NCI-H524 treated with DMSO at 0.1 percent for 48 hours (cell line): ENCODE results near the gene HERC2.
A peak's percentile ranks its signal among the peaks of the same experiment; 100 is the strongest.
"Not testable (repeated sequence)": the region's sequence is repeated elsewhere in the genome, so short reads cannot be mapped to it uniquely, and the experiment has no call there.

Source experiments
- DNase-seq: peaks from one replicate; lab custom pipeline; 2025; lab: John Stamatoyannopoulos, UW

HERC2 gene

DNA sequence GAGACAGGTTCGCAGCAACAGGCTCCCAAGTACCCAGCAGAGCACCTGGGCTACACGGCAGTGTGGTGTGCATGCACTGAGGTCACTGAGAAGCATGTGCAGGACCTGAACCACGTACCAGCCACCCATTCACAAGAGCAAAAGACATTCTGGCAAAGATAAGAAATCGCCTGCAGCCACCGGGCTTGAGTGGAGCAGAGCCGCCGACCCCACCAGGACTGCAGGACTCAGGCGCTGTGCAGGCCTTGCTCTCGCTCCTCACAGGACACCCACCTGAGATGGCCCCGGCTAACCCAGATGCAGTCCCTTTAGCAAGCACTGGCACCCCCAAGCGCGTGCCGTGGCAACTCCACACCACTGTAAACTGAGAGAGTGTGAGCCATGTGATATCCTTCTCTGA is 190.6 kb downstream of the HERC2 start:
- no peak for DNase-seq

DNA sequence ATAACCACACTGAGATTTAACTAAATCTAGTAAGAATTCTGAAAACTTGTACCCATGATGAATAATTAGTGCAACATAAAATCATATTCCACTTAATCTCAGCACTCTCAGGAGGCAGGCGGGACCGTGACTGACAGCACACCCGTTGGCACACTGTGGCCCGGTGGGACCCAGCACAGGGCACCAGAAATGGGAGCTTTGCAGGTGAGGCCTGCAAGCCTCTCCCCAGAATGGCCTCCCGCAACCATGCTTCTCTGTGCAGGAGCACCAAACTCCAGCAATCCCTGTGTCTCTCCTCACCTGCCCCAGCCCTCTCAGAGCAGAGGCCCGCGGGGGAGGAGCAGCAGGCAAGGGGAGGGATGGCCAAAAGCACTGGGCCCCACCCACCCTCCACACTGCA is 191.3 kb downstream of the HERC2 start:
- no peak for DNase-seq

DNA sequence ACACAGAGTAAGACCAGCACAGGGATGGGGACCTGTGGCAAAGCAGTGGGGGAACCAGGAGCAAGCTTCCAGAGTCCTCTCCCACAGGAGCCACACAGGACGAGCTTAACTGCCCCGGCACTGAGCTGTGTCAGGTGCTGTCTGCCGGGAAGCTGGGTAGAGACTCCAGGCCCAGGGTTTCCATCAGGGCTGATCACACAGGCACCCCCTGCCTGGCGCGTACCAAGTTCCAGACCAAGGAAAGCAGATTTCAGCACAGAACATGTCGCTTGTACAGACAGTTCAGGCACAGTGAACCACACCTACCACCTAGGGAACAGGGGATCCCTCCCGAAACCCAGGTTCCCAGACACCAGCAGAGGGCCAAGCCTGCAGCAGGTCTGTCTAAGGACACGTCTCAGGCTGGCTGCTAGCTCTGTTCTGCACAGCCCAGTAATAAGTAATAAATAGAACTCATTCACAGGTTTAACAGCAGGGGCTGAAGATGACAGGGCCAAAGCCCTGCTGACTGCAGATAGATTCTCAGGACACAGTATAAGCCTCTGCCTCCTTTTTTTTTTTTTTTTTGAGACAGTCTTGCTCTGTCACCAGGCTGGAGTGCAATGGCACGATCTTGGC is 192.6 kb downstream of the HERC2 start:
- no peak for DNase-seq

DNA sequence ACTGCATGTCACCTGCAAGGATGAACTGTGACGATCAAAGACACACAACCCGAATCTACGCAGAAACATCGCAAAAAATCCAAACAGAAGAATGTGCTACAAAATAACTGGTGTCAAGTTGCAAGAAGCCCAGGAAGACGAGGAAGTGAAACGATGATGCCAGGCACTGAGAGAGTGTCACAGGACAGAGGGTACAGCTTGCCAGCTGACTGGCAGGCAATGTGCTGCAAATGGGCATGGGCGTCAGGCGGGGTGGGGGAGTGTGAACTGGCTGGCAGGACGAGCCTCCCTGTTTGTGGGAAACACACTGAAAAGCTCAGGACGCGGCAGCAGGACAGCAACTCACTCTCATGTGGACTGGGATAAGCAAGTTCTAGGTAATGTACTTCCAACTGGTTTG is 193.9 kb downstream of the HERC2 start:
- no peak for DNase-seq

DNA sequence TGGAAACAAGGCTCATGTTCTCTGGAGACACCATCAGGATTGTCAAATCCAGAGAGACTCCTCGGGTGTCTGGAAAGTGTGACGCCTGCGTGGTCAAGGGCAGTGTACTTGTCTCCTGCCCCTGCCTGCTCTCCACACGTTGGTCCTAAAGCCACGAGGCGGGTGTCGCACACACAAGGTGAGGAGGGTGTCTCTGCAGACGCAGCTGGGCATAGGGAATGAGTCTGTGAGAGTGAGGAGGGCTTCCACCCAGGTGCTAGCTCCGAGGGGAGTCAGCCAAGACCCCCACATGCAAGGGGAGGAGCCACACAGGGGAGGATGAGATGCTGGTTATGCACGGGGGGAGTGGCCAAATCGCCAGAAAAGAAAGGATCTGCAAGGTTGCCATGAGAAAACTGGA is 194.9 kb downstream of the HERC2 start:
- no peak for DNase-seq

DNA sequence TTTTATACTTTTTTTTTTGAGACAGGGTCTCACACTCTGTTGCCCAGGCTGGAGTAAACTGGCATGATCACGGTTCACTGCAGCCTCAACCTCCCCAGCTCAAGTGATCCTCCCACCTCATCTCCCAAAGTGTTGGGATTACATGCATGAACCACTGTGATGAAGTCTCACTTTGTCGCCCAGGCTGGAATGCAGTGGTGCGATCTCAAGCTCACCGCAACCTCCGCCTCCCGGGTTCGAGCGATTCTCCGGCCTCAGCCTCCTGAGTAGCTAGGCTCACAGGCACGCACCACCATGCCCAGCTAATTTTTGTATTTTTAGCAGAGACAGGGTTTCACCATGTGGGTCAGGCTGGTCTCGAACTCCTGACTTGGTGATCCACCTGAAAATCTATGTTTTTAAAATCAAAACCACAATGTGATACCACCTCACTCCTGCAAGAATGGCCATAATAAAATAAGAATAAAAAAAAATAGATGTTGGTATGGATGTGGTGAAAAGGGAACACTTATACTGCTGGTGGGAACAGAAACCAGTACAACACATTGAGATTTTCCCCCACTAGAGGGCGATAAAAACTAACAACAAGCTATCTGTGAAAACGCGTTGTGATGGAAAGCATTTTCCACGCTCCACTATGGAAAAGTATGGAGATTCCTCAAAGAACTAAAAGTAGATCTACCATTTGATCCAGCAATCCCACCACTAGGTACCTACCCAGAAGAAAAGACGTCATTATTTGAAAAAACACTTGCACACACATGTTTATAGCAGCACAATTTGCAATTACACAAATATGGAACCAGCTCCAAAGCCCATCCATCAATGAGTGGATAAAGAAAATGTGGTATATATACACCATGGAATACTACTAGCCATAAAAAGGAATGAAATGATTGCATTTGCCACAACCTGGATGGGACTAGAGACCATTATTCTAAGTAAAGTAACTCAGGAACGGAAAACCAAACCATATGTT is 196.0 kb downstream of the HERC2 start:
- no peak for DNase-seq

DNA sequence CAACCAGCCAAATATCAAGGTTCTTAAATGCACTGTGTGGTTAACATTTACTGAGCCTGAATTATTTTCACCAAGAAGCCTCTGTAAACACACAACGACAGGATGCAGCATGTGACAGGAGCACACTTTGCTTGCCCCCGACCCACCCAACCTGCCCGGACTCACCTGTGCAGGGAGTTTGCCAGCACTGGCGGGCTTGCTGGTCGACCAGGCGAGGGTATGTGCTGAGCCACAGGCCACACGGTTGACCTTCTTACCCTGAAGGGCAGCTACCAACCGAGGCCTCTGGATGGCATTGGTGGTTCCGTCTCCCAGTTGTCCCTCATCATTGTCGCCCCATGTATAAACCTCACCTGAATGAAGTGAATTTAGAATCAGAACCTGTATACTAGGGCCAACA is 197.1 kb downstream of the HERC2 start:
- no peak for DNase-seq

DNA sequence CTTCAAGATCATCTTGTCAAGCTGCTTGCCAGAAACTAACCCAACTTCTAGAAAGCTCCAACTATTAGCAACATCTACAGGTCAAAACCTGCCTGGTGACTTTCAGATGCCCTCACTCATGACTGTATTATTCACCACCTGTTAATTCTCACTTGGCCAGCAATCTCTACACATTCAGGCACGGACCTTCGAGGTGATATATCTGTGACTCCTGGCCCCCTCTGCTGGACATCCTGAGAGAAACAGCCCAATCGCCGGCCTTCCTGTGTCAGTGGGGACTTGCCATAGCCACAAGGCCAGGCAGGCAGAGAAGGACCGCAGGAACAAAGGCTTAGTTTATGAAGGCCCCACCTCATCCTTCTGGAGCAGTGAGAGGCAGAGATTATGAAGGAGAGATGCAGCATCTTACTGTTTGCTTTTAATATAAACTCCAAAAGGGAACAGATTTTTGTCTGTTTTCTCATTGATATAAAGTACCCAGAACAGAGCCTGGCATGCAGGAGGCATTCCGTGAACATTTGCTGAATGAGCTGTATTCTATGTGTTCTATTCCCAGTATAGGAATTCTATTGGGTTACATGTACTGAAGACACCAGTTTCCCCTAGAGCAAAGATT is 198.5 kb downstream of the HERC2 start:
- DNase-seq = peak; percentile 41

DNA sequence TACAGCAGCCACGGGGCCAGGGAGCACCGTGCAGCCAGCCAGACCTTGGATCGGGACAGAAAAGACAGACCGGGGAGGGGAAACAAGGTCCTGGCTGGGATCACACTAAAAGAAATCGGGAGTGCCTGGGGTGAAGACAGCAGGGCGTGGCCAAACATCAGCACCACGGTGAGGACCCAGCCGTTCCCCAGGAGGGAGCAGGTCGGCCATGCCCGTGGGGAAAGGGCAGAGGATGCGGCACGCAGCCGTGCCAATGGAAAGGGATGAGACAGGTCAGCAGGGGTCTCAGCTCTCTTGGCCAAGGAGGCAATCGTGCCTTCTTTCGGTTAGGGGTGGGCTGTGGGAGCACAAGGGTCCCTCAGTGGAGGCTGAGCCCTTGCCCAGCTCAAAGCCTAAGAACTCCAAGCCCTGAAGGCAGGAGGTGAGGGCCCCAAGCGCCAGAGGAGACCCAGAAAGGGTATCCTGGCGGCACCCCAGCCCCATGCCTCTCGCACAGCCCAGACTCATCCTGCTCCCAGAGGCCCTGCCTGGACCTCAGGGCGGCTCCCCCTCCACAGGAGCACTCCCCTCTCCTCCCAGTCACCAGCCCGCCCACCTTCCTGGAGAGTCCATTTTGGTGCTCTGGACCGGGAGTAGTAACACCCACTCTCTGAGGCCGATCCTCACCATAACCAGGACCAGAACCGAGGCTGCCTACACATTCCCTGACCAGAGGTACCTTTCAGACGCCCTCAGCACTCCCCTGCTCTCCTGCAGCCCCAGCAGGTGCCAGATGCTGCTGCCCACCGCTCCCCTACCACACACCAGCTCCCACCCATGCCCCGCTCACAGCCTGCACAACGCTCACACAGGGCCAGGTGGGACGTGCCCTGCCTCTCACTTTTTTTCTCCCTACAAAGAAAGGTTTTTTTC is 199.7 kb downstream of the HERC2 start:
- no peak for DNase-seq

DNA sequence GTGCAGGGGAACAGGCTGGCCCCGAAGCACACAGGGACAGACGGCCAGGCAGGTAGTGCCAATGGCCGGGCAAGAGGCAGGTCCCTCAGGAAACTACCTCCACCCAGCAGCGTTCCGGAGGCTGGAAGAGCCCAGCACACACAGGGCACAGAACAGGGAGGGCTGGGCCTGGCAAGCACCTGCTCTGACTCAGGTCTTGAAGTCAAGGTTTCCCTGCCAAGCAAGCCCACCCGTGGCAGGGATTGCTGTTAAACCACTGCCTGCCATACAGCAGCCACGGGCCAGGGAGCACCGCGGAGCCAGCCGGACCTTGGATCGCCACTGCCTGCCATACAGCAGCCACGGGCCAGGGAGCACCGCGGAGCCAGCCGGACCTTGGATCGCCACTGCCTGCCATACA is 200.4 kb downstream of the HERC2 start:
- not testable (repeated sequence) for DNase-seq

DNA sequence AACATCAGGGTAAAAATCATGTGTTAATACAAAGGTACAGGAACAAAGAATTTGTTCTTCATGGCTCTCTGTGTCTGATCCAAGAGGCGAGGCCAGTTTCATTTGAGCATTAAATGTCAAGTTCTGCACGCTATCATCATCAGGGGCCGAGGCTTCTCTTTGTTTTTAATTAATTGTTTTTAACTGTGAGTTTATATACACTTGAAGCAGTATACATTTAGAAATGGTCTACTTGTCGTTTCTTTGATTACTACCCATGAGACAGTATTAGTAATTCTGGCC is 201.7 kb downstream of the HERC2 start:
- DNase-seq = no peak

DNA sequence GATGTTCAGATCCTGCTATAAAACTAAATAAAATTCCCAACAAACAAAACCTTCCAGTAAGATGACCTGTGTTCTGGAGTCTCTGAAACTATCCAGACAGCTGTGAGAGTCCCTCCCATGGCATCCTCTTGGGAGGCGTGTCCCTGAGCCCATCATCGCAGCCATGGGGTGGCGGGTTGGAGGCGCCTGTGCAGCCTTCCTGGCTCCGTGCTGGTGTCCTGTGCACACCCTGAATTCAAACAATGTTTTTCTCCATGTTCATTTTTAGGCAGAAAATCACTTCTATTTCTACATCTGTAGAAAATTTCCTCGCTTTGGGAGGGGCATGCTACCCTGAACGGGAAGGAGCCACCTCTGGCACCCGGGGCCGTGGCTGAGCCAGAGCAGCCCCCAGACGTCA is 203.4 kb downstream of the HERC2 start:
- DNase-seq = no peak

DNA sequence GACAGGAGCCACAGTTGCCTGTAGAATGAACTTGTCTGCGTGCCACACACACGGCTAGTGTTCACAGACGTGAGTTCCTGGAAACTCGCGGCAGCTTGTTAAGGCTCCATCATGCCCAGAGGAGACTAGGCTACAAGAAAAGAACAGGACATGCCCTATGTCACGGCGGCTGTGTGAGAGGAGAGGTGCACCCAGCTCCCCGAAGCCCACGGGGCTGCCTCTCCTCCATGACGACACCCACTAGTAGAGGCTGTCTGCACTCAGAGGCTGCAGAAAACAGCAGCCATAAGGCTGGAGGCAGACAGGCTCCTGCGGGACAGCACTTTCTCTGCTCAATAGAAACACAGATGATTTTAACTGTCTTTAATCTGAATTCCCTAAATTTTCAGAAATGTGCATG is 203.9 kb downstream of the HERC2 start:
- no peak for DNase-seq

DNA sequence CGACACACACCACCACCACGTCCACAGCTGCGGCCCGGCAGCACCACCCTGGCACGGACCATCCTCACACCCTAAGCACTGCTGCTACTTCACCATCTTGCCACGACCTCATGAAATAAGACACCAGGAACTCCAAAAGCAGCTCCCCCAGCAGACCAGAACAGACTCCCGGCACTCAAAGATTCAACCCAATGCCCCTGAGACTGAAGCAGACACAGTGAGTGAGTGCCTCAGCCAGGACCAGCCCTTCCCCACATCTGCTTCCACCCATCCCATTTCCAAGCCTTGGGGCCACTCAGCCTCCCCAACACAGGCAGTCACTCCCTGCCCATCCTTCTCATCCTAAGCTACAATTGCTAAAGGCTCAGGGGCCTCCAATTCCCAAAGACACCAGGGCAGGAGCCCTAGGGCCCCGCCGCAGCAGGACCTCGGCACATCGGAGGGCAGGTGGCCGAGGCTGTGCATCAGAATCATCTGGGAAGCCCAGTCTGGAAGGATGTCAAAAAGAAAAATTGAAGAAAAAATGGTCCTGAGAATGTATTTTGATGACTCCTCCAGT is 204.5 kb downstream of the HERC2 start:
- no peak for DNase-seq

DNA sequence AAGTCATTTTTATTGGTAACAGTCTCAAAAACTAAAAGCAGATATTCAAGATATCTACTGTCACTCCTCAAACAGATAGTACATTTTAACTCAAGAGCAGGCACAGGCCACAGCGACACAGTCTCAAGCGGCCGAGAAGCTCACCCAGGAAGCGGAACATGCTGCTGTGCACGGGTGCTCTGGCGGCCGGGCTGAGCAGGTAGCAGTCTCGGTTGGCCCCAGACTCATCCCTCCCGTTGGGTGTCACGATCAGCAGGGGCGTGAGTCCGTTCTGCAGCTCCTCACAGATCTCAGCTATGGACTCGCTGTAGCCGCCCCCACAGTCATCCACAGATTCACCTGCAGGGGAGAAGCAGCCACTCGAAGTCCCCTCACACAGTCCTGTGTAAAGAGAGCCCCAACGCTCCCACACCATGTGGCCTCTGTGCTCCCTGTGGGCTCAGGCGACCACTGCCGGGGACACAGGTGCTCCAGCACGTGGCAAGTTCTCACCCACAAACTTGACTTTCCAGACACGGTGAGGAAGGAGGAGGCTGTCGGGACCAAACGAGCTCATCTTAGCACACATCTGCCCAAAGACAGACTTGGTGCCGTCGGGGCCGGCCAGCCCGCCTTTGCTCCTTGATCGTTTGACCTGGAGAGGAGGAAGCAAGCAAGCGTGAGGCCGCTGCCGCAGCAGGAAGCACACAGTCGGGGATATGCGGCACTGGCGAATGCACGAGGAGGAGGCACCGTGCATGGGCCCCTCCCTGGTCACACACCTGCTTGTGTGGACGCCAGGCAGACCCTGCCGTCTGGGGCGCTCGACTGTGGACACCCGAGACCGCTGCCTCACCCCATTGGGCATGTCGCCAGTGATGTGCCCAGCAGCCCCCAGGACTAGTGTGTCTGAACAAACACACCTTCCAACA is 205.2 kb downstream of the HERC2 start:
- no peak for DNase-seq

DNA sequence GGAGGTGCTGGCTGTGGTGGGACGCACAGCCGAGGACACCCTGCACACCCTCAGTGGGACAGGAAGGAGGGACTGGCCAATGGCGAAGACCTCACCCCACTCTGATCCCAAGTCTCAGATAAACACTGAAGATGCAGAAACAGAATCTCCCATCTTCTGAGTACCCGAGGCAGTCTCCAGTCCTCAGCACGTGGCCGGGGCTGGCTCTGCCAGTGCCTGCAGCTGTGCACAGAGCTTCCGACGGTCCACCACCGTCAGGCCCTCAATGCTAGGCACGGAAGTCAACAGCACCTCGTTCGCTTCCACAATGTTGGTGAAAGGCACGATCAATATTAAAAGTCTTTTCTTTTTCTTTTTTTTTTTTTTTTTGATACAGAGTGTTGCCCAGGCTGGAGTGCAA is 206.1 kb downstream of the HERC2 start:
- DNase-seq = no peak

DNA sequence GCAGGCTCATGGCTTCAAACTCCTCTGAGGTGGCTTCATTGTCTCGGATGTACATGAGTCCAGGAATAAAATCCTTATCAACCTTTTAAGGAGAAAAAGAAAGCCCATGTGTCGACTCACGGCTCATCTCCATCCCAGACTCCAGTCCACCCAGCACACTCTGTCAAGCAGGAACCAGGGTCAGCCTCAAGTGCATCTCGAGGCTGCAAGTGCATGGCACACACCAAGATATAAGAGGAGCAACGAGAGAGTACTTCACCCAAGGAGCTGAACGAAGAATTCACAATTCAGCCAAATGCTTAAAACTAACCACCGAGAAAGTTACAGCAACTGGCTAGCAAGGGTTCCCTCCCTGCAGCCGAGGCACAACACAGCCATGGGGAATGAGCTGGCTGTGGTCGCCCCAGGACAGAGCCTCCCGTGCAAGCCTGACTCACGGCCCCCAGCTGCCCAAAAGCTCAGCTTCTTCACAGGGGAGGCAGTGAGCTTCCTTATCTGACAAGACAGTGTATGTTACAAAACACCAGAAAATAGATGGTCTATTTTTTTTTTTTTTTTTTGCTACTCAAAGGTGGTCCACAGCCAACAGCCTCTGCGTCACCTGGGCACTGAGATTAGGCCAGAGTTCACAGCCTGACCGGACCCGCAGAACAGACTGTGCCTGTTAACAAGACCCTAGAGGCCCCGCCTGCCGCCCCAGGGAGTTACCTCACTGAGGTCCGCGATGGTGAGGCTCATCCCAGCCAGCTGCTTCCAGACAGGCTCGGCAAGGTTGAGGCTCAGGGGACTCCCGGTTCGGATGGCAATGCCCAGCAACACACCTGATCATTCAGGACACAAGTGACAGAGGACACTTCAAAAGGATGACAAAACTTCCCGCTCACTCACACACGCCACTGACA is 207.0 kb downstream of the HERC2 start:
- DNase-seq = no peak

DNA sequence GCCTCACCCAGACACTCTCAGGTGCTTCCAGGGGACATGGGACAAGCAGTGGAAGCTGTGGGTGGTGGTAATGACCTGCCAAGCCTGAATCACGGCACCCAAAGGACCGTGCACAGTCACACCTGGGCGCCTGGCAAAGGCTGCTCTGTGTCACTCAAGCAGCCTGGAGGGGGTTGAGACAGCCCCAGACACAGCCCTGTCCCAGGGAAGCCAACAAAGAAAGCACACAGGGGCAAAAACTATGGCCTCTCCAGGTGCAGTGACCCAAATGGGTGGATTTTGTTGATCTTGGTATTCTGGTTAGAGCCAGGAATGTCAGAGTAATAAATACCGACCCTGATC is 207.9 kb downstream of the HERC2 start:
- no peak for DNase-seq

DNA sequence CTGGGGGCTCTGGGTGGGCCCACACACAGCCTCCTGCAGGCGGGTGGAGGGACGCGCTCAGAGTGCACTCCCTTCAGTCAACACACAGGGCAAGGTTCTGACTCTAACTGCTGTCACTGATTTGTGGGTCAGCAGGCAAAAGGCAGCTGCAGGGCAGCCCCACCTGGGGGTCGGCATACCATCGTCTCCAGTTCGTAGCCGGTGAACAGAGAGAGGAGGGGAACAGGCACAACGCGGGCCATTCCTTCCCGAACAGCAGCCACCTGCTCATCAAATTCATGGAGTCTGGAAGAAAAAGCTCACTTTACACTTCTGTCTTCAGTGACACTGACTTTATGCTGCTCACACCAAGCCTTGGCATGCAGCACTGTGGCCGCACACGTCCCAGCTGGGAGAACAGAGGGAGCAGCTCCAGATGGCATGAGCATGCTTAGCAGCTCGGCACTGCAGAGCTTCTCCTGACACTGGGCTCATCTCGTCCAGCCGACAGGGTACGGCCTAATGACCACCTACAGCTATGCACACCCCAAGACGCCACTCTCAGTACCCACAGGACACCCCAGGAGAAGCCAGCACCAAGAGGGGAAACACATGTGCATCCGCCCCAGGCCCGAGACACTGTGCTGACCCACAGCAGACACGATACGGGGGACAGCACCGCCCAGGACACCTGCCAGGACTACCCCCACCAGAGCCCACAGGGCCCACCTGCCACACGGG is 208.4 kb downstream of the HERC2 start:
- no peak for DNase-seq
